GM19193 (cell line): ENCODE measurements around the gene MBL2.

Source experiments
- POLR2A ChIP-seq: IDR thresholded peaks from 4 replicates; pipeline ENCODE4 v1.6.1; 2011; ENCODE audit not compliant: insufficient read depth, insufficient read length; ENCODE audit errors: extremely low read depth

The MBL2 gene

GRCh38 chr10:52729271-52730104 lies 43.1 kb downstream of the MBL2 start:
- no peak for TF ChIP-seq POLR2A

- TF ChIP-seq POLR2A, result no peak
Measured at GRCh38 chr10:52720018-52720417, 52.6 kb downstream of the MBL2 start.
